DMS 273 (cell line): ENCODE measurements around the gene ACR.

ENCODE experiments used
- DNase-seq: peaks from one replicate; lab custom pipeline; 2025; ENCODE audit not compliant: unreplicated experiment; lab: John Stamatoyannopoulos, UW

The ACR gene

GRCh38 chr22:50737728-50738648, at the start of gene ACR:
TSS of gene ACR (plus strand) at chr22:50738204. CDS start at chr22:50738236, 32 bp downstream.
- no peak for DNase-seq

DNA sequence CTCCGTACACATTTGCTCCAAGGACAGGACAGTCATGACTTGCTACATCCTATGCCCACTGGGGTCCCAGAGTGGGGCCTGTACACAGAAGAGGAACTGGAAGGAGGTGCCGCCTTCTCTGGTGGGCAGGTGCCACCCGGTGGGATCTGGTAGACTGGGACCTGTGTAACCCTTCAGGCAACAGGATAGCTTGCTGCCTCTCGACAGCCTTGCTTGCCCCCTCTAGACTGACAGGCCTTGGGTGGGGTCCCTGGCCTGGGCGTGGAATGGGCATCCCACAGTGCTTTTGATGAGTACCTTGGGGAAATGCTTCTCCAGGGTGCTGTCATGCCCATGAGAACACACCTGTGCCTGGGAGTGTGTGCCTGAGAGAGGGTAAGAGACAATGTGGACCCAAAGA, 49.6 kb upstream of the ACR start:
- DNase-seq: no peak

DNA sequence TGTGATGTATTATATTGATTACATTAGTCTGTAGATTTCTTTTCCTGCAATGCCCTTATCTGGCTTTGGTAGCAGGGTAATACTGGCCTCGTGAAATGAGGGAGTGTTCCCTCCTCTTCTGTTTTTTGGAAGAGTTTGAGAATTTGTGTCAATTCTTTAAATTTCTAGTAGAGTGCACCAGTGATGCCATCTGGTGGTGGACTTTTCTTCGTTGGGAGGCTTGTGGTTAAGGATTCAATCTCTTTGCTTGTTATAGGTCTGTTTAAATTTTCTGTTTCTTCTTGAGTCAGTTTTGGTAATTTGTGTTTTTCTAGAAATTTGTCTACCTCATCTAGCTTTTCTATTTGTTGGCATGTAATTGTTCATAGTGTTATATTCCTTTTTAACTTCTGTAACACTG, 46.5 kb upstream of the ACR start:
- DNase-seq: peak; percentile 55

GRCh38 chr22:50693462-50693861, 44.5 kb upstream of the ACR start:
- DNase-seq: no peak

GRCh38 chr22:50694099-50694605, 43.9 kb upstream of the ACR start:
- DNase-seq: no peak

DNA sequence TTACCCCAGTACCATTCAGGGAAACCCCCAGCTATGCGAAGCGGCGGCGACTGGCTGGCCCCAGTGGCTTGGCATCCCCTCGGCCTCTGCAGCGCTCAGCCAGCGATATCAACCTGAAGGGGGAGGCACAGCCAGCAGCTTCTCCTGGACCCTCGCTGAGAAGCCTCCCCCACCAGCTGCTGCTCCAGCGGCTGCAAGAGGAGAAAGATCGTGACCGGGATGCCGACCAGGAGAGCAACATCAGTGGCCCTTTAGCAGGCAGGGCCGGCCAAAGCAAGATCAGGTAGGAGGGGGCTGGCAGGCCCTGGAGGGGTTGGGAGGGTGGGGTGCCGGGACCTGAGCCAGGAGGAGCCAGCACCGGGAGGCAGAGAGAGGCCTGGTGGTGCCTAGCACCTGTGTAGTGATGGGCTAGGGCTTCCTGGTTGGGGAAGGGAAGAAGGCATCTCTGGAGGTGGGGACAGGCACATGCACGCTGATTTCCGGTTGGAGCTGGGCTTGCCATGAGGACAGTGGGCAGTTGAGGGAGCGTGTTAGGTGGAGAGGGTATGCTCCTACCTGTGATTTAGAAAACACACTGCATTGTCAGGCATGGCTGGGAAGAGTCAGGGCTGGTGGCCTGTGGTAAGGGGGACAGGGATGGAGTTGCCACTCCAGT, 43.1 kb upstream of the ACR start:
- no peak for DNase-seq

DNA sequence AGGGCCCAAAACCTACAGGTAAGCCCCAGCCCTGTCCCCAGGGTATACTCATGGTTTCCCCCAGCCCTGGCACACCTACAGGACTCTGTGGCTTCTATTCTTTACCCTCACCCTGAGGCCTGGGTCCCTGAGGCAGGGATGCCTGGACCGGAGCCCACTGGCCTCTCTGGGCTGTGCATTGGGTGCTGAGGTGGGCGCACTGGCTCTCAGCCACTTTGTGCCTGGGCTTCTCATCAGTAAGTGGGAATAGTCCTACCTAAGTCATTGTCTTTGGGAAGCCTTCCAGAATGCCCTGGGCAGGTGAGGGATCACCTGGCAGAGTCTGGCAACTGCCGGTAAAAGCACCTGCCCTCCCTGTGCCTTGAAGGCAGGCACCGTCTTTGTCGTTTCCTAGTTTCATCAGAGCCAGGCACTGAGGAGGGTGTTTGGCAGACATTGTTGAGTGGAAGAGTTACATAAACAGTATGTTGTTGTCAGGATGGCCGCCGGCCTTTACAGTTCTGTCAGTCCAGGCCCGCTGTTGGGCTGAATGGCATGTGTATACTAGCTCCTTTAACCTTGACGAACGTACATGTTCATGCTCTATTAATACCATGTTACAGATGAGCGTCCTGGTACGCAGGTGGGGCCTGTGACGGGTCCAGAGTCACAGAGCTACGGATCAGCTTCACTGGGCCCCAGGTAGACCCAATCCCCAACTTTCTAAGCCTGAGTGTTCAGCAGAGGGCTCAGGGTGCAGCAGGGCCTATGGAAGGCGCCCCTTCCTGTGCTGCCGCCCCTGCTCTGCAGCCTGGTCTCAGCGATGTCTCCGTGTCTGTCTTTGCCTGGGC, 42.4 kb upstream of the ACR start:
- DNase-seq: no peak

DNA sequence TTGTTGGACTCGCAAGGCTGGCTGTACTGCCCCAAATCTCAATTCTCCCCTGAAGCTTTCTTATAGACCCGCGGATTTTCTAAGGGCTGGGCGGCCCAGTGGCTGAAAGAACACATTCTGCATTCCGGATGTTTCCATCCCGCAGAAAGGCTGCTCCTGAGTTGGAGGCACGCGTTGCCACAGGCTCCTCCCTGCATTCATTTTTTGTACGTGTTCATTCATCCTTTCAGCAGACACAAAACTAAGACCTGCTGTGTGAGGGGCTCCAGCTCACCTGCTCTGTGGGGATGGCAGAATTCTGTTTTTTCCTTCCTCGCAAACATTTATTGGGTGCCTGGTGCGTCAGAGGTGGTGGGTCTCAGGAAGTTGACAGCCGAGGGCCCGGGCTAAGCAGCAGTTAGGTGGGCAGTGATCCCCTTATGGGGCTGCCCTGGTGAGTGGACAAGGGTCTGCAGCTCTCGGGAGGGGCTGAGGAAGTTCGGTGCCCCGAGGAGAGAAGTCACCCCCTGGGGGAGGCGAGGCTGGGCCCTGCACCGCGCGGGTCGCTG, 41.7 kb upstream of the ACR start:
- no peak for DNase-seq

DNA sequence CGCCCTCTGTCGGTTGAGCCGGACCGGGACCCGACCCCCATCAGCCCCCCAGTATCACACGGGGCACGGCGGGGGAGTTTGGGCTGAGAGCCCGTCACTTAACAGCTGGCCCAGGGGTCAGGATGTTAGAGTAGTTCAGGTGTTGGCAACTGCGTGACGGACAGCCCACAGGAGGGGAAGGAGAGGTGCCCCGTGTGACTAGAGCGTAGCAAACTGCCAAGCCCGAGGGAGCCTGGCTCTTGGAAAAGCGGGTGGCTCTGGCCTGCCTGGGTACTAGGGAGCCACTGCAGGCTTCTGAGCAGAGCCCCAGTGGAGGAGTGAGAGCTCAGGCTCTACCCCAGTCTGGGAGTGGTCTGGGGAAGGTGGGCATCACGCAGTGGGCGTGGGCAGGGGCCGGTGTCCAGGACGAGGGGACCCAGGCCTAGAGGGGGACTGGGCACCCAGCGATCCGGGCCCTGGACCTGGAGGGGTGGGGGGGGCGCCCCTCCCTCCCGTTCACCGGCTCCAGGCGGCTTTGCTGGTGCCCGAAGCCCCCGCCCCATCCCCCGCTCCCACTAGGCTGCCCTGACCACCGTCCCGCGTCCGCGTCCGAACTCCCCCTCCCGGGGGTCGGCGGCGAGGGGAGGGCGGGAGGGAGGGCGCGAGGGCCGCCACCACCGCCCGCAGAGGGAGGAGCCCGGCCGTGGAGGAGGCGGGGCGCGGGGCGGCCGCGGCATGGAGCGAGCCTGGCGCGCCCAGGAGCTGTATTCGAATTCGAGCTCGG, 41.0 kb upstream of the ACR start:
- peak; percentile 51 for DNase-seq

DNA sequence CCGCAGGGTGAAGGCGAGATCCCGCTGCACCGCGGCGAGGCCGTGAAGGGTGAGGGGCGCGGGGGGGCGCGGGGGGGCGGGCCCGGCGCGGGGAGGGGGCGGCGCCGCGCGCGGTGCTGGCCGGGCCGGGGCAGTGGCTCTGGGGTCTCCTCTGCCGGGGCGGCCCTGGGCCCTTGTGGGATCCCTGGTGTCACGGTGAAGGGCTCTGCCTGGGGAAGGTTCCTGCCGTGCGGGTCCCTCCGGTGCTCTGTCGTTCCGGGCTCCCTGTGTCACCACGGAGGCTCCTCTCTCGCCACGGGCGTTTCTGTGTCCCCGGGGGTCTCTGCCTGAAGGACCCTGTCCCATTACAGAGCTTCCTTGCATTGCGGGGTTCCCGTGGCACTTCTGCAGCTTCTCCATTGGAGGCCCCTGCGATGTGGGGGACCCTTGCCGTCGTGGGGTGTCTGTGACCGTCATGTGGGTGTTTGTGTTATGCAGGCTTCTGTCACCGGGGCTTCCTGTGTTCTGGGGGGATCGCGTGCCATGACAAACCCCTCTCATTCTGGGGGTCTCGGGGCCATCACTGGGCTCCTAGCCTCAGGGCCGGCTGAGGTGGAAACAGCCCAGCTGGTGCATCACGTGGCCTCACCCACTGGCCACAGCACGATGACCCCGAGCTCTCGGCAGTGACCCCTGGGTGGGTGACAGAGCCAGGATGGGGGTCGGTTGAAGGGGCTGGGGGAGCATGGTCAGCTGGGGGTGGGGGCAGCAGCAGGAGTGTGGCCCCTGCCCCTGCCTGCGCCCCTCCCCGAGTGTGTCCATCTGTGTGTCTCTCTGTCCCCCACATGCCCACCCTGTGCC, 40.1 kb upstream of the ACR start:
- DNase-seq: no peak

DNA sequence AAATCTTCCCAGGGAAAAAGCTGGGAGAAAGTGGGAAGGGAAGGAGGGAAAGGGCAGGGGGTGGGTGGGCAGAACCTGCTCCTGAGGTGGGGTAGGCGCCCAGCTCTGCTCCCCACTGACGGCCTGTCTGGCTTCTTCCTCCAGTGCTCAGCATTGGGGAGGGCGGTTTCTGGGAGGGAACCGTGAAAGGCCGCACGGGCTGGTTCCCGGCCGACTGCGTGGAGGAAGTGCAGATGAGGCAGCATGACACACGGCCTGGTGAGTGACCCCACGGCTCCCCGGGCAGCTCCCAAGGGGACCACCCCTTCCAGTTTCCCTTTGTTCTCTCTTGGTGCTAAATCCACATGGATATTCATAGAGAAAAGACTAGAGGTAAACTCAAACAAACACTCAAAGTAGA, 39.5 kb upstream of the ACR start:
- DNase-seq: no peak

- DNase-seq: no peak
Measured at GRCh38 chr22:50699001-50699755, 38.8 kb upstream of the ACR start.

- peak; percentile 29 for DNase-seq
Measured at GRCh38 chr22:50699756-50700386, 38.1 kb upstream of the ACR start.

DNA sequence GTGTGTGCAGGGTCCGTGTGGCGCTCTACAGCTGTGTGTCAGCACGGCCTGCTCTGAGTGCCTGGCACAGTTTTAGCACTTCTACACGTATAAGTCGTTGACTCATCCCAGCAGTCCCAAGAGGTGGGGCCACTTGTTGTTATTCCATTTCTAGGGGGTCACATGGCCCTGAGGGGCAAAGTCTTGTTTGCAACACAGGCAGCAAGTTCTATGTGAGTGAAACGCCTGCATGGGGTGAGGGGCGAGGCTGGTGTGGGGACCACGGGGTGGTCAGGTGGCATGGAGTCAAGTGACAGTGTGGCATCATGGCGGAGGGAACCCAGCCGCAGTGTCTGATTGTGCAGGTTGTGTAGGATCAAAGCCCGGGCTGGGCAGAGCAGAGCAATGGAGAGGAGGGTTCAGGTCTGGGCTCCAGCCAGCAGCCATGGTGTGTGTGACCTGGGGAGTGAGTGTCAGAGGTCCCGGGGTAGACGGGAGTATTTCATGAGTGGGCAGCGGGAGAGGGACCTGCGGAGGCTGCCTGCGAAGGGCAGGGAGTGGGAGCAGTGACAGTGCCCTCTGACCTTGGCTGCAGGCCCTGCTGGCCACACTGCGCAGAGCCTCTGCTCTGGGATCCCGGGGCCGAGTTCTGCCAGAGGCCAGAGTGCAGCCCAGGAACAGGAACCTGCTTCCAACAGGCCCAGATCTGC, 37.5 kb upstream of the ACR start:
- DNase-seq: no peak

DNA sequence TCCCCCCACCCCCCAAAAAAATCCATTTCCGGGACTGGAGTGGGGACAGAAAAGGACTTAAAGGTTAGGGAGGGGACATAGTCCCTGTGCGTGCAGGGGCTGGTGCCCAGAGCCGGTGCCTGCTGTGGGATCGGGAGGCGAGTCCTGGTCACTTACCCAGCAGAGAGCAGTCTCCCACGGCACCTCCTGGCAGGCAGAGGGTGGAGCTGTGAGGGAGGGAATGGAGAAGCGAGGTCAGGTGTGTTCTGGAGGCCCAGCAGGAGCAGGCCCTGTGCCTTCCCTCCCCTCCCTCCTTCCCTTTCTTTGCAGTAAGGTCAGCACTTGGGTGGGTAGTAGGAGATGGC, 37.0 kb upstream of the ACR start:
- DNase-seq: no peak

- no peak for DNase-seq
Measured at GRCh38 chr22:50701428-50702154, 36.4 kb upstream of the ACR start.

GRCh38 chr22:50702261-50702671, 35.7 kb upstream of the ACR start:
- no peak for DNase-seq
